AG08396 (cell line): Measurements from ENCODE around the gene SYNDIG1.

Experiments used
- DNase-seq: peaks from one replicate; pipeline ENCODE4 v3.0.0; 2012; ENCODE audit warnings: low spot score, mixed read lengths

SYNDIG1 gene

DNA sequence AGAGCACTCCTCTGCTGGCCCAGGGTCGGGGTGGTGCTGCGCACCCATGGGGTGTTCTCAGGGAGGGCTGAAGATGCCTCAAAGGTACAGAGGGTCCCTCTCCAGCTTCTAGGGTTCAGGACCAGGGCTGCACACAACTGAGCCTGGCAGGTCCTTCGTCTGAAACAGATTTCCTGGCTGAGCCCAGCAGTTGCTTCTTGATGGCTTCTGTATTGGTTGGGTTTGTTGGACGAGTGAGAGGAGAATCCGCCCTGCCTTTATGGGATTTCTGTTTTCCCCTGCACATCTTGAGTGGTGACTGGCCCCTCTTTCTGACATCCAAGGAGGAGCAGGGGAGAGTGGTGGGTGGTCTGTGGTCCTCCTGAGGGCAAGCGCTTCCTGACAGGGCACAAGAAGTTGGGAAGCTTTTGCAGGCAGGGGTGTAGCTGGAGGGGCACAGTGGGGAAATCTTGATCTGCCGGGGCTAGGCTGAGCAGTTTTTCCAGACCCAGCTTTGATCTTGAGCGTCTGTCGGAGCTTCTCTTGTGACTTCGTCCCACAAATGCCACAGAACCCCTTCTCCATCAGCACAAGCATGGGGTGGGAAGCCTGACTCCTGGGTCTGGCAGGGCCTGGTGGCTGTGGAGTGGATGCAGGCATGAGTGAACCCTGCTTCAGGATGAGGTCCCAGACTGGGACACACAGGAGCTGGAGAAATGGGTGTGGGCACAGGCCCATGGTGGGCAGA lies 116.5 kb downstream of the SYNDIG1 start:
- no peak for DNase-seq

DNA sequence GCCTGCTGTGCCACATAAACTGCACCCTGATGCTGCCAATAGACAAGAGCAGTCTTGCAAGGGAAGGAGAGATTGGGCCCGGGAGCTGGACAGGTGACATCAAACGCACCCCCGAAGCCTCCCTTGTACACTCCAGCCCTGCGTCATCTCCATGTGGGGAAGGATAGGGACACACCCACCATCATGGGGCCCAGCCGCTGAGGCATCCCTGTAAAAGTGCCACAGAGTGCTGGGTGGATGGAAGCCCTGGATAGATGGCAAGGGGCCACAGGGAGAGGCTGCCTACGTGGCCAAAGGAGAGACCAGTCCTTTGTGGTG lies 117.1 kb downstream of the SYNDIG1 start:
- no peak for DNase-seq

DNA sequence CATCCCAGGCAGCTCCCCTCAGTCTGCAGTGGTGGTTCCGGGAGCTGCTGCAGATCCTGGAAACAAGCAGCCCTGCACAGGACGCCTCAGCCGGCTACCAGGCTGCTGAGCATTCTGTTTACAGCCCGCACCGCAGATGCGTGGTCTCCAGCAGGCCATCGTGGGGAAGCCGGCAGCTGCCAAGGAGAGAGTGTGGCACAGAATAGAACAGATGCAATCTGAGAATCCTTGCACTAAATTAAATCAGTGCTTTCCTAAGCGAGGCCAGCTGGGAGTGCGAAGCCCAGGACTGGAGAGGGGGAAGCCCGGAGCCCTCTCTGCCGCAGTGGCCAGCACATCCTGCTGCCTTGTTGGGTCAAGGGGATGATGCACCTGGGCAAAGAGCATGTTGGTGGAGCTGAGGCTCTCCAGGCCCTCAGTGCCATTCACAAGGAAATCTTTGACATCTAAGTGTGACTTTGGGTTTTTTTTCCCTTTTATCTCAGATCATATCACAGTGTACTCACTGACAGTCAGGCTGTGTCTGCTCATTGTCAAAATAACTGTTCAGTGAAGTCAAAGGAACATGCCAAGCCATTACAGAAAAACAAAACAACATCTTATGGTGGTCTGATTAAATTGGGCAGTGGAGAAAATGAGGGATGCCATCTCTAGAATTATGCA lies 118.1 kb downstream of the SYNDIG1 start:
- no peak for DNase-seq

DNA sequence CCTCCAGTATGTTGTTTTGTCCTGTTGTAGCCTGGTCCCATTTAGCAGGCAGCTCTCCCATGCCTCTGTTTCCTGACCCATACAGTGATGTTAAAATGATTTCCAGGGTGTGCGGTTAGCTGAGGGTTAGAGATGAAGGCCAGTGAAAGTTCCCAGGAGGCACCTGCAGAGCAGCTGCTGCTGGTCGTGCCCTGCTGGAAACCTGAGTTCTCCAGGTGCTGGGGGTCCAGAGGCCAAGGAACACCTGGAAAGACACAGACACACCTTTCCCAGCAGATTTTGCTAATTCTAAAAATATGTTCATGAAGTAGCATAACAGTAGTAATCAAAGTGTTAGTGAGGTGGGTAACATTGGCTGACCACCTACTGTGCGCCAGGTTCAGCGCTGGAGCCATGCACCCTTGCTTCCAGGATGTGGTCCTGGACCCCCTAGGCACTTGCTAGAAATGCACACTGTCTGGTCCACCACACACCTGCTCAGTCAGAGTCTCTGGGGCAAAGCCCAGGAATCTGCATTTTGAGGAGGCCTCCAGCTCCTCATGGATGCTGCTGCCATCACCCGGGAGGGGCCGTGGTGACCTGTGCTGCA lies 118.7 kb downstream of the SYNDIG1 start:
- no peak for DNase-seq

DNA sequence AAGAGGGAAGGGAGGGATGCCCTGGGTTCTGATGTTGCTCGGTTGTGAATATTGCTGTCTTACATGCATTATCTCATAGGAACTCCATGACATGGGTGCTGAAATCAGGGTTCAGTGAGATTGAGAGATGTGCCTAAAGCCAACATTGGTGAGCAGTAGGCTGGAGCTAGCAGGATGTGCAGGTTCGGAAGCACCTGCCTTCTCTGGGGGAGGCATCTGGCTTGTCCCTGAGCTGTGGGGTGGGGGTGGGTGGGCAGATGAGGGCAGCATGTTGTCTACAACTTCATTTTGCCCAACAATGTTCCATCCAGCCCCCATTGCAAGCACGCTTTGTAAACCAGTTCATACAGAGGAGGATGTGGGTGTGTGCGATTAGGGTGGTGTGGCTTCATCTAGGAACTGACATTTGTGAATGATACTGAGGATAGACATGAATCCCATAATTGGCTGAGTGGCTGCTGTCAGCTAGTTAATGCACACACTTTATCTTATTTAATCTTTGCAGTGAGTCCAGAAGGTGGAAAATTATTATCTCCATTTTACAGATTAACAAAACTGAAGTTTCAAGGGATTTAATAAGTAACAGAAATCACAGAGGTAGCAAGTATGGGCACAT lies 119.4 kb downstream of the SYNDIG1 start:
- DNase-seq: no peak

DNA sequence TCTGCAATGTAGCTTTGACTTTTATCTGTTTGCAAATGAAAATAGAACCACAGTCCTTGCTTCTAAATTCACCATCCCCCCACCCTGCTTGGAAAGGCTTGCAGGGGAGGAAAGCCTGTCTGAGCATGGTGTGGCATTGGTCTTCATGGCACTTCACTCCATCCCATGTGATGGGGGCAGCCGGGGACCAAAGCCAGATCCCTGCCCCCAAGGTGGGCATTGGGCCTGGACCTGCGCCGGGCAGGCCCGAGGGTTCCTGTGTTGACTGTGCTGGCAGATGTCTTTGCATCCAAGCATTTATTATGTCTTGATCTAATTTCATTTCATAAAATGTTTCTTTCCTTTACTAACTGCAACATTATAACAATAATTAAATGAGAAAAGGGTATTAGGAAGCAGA lies 120.0 kb downstream of the SYNDIG1 start:
- DNase-seq: no peak

DNA sequence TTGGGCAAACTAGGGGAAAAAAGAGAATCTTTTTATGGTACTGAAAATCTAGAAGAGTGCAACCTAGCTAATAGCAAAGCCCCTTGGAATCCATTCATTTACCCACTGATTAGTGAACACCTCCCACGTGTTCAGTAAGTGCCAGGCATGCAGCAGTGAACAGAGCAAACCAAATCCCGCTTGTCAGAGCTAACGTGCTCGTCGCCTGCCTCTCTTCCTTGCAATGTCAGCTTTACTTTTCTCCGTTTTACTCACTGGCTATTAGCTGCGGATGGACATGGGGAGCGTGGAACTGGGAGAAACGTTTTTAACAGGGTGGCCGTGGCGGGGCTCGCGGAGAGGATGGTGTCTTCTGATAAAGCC lies 120.4 kb downstream of the SYNDIG1 start:
- no peak for DNase-seq

DNA sequence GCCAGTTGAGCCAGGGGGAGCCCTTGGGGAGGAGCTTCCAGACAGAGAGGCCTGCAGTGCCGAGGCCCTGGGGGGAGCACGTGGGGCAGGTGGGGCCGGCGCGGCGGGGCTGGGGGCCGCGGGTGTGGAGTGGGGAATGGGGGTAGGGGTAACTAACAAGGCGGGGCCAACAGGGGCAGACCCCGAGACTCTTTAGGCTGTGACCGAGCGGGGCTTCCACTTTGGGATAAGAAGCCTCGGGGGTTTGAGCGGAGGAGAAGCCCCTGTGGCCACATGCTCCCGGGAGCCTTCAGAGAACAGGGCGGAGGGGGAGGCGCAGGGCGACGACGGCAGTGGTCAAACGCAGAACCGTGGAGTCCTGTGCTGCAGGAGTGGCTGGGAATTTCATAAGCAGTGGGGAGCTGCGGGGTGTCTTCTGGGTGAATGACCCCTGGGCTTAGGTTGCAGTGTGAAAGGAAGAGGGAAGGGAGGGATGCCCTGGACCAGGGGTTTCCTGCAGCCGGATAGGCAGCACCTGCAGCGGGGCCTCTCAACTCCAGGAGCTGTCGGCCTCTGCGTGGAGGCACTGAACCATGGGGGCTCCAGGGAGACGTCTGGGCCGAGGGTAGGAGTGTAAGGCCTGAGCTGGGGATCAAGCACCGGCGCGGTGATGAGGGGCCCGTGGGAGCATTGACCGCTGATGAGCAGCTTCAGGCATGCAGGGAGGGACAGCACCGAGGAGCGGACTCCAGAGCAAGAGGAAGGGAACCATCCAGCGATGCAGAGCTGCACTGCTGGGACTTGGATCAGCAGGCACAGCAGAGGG lies 121.0 kb downstream of the SYNDIG1 start:
- no peak for DNase-seq

DNA sequence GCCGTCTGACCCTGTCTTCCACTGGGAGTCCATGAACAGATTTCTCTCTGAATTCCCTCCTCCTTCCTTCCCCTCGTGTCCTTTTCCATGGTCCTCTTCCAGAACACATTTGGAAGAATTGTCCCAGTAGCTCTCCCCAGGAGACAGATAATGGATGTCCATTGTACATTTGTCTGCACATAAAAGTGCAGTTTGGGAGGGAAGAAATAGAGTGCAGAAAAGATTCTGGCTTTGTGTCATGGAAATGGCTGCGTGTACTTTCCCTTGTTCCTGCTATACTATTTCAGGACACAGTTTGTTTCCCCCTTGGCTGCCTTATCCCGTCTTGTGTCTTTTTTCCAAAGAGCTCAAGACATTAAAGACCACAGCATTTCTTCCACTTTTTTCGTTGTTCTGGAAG lies 127.6 kb downstream of the SYNDIG1 start:
- no peak for DNase-seq

DNA sequence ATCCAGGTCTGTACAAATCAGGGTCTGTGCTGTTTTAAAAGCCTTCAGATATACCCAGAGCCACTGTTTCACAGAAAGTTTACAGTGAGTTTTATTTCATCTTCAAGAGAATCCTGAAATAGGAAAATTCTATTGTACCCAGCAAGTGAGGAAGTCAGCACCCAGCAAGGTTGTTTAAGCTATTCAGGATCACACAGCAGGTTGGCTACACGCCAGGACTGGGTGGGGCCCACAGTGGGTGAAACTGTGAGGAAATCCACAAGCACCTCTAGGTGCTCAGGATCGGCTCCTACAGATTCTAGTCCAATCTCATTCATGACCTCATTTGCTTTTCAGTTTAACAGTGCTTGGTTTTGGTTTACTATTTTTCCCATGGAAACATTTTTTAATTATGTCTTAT lies 128.9 kb downstream of the SYNDIG1 start:
- no peak for DNase-seq

DNA sequence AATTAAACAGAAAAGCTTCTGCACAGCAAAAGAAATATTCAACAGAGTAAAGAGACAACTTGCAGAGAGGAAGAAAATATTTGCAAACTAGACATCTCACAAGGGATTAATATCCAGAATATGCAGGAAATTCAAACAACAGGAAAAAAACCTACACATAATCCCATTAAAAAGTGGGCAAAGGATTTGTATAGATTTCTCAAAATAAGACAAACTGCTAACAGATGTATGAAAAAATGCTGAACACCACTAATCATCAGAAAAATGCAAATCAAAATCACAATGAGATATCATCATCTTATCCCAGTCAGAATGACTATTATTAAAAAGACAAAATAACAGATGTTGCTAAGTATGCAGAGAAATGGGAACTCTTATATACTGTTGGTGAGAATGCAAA lies 129.6 kb downstream of the SYNDIG1 start:
- no peak for DNase-seq

DNA sequence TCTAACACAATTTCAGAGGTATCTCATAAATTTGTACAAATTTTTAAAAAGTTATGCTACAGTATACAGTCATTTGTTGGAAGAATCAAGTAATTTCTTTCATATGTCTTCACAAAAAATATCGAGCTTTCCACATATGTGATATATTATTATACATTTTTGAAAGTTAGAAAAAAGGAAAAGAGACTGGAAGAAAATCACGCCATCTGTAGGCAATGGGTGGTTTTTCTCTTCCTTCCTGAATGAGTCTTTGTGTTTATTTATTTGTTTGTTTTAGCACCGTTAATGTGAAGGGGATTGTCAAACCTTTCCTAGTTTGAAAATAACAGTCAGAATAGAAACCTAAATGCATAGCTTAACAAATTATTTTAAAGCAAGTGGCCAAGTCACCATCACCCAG lies 130.6 kb downstream of the SYNDIG1 start:
- no peak for DNase-seq

DNA sequence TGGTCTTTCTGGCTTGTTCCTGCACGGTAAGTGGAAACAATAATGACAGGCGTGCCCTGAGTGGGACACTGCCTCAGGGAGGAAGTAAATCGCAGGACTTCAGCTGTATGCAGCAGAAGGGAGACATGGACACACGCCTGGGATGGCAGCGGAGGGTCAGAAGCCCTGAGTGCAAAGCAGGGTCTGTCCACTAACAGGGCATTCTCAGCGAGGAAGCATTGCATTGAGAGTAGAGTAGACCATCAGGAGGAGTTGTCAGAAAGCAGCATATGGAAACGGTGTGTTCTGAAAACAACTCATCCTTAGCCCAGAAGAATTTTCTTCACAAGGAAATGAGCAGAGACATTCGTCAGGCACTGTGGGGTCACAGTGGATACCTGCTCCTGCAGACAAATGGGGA lies 134.0 kb downstream of the SYNDIG1 start:
- no peak for DNase-seq

DNA sequence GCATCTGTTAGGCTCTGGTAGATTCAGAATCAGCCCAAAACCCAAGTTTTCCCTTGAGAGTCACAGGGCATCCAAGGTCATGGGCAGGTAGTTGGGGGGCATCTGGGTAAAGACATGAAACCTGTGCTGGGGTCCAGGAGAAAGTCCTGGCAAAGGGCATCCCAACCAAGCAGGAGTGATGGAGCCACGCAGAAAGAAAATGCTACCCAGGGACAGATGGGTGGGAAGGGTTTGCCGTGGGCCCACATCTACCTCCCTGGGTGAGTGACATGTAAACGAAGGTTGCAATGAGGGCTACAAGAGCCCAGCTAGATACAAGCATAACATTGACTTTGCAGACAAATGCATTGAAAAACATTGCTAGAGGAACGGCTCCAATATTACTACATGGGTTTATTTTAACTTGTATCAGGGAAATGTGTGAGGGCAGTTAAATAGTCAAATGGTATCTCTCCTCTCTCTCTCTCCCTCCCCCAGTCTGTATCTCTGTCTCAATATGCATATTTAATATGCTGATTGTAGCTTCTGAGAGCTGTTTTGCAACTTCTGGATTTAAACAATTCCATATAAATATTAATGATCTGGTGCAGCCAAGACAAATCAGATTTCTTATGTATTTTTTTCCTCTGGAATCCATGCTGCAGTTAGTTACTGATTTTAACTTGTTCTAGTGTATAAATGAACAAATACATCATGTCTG lies 135.7 kb downstream of the SYNDIG1 start:
- DNase-seq: no peak

DNA sequence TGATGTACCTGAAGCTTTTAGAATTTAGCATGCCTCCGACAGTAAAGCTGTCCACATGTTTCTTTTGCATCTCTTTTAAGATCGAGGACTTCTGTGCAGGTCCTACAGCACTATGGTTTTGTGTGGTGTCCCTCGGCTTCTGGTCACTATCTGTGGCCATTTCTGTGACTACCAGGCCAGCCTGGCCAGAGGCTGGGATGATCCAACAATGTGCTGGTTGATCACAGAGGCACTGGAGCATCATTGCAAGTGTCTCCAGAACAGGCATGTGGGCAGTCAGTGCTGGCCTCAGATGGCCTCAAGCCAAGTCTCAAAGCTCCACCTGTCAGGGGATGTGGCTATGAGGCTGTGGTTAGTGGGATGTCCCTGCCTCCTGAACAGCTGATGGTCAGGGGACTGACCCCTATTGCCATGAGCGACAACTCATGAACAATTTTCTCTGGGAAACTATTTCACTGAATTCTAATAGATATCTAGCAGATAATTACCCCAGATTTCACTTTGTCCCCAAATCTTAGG lies 136.6 kb downstream of the SYNDIG1 start:
- DNase-seq: no peak

DNA sequence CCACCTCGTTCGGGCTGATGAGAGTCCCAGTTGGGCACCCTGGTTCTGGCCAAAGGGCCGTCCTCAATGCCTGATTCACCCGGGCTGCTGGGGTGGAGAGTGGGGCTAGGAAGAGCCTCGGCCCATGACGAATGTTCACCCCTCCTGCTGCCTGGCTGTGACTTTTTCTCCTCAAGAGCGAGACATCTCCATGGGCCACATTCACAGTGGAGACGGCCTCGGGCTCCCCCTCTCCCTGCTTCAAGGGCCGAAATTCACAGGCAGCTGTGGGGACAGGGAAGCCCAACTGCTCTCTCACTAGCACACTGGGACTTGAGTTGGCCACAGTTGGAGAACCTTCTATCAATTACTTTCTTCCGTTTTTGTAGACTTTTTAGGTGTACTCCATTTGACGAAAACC lies 138.0 kb downstream of the SYNDIG1 start:
- DNase-seq: no peak

DNA sequence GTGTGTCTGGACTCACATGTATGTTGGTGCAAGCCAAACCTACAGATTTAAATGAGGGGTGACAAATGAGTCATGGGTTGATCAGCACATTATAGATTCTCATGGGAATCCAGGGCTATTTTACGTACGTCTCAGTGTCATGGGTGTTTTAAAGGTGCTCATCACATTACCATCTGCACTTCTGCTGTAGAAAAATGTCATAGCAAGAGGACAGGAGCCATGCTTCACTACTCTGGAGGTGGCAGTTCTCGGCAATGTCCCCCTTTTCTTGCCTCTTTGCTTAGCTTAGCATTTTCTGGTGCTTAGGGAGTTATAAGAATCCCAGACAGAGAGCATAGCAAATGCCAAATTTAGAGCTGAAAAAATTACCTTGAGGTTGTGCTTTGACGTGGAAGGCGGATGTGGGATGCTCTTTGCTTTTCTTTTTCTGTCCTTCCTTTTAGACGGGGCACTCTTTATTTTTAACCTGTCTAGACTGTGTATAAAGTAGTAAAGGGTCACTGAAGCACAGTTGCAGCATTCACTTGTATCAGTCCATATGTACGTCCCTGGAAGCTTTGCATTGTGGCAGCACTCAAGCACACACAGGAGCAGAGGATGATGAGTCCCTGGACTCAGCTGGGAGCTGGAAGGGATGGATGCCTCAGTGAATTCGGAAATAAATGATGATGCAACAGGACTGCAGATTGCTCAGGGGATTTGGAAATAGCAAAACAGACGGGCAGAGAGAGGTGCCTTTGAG lies 139.7 kb downstream of the SYNDIG1 start:
- DNase-seq: no peak

DNA sequence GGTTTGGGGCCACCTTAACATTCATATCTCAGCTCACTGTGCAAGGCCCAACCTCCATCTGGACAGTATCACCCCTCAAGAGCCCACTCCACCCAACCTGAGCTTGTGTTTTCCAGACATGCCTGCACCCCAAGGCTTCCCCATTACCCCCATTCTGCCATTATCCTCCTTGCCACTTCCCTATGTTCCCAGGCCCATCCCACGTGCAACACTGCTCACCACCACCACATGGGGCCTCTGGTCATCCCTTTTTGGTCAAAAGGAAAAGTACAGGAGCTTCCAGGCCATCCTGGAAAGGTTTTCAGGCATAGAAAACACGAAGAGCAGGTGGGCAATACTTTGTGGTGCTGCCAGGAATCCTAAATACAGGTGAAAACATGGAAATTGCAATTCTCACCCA lies 140.3 kb downstream of the SYNDIG1 start:
- DNase-seq: no peak

DNA sequence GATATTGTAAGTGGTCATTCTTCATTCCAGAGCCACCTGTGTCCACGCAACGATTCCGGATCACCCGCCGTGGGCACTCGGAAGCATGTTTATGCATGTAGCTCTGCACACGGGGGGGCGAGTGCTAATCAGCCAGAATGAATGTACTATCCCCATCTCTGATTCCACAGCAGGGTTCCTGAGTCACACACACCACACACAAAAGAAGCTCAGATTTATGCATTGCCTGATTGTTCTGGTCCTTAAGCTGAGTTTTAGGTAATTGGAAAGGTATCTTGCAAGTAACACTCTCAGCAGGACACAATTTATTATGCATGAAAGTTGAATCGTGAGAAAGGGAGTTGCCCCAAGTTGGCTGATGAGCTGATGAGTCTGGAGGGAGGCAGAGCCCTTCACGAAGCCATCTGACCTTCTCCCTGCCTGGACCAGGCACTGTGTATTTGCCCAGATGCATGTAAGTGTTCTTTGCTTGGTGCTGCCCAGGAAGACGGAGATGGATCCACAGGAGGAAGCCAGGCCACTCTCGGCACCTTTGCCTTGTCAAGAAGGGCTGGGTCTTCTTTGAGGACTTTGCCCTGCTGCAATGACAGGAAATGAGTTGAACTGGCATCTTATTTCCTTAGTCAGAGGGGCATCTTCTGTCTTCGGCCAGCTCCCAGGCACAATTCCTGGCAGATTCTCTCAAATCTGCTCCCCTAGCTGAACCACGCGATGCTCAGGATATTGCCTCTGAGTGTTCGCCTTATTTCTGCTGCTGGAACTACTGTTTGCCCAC lies 141.1 kb downstream of the SYNDIG1 start:
- no peak for DNase-seq
